Activated T-cell treated with anti-CD3 and anti-CD28 coated beads, Interleukin-2, amount 50 U/mL, for 1 hour (primary cell): ENCODE data around the gene PYGM.

Experiments
- DNase-seq: peaks from one replicate; pipeline ENCODE4 v3.0.0-alpha.2; 2020

PYGM gene

DNA sequence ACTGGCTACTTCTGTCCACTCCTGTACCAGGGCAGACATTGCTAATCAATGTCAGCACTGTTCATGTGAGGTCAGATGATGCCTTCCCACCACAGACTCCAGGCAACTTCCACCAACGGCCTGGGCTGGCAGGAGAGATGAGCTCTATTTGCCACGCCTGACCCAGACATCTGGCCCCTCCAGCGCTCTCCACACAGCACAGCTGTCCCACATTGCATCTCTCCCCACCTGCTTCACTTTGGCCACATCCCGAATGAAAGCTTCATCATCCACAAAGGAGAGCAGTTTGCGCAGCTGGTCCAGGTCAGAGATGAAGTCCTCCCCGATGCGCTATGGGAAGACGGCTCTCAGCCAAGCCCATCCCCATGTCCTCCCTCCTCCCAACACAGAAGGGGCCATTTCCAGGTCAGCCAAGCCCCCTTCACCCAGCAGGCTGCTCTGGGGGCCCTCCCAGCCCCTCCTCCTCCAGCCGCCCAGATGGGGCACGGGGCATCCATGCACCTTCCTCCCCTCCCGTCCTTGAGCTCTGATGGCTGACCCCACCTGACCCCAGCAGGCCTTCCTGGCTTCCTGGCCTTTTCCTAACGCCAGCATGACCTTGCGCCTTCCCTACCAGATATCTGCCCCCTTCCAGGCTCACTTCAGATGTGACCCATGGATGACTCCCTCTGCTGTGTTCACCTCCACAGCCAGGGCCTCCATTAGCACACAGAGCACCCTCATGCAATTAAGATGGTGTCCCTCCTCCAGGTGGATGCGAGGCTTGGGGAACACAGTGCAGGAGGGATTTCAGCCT is 7.4 kb downstream of the PYGM start:
- DNase-seq, result no peak

DNA sequence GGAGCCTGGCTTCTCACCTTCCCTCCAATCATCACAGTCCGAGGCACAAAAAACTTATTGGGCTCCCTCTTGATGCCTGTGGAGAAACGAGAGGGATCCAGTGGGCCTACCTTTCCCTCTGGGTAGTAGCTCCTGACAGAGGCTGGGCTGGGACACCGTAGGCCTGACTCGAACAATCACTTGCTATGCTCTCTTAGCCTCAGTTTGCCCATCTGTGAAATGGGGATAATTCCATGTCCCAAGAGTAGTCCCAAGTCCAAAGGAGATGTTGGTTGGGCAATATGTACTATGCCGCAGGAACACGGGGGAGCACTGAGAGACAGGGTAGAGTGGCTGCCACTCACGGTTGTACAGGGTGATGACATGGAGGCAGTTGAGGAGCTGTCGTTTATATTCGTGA is 8.2 kb downstream of the PYGM start:
- DNase-seq, result no peak

DNA sequence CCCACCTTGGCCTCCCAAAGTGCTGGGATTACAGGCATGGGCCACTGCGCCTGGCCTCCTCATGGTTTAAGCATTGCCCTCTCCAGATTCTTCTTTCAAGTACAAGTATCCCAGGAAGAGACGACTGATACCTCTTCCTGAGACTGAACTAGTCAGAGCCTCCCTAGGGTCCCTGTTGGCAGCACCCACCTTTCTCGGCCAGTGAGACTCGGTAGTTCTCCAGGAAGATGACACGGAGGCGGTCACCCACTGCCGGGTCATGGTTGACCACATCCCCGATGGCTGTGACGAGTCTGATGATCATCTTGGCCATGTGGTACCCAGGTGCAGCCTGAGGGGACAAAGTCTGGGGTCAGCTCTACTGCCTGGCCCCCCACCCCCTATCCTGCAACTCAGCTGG is 8.6 kb downstream of the PYGM start:
- DNase-seq, result no peak

DNA sequence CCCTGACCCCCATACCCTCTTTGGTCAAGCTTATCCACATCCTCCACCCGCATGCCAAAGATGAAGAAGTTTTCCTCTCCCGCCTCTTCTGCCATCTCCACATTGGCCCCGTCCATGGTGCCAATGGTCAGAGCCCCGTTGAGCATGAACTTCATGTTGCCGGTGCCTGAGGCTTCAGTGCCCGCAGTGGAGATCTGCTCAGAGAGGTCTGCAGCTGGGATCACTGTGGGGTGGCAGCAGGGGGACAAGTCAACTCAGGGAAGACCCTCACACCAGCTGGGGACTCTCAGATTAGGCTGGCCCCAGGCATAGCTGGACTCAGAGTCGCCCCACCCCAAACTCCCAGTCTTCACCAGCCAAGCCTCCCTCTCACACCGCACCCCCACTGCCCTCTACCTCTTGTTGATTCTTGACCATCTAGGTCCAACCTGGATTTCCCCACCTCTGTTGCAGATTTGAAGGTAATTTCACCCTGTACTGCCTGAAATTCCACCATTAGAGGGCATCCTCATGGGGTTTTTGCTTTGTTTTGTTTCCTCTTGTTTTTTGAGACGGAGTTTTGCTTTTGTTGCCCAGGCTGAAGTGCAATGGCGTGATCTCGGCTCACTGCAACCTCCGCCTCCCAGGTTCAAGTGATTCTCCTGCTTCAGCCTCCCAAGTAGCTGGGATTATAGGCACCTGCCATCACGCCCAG is 9.3 kb downstream of the PYGM start:
- DNase-seq, result peak; percentile 13

DNA sequence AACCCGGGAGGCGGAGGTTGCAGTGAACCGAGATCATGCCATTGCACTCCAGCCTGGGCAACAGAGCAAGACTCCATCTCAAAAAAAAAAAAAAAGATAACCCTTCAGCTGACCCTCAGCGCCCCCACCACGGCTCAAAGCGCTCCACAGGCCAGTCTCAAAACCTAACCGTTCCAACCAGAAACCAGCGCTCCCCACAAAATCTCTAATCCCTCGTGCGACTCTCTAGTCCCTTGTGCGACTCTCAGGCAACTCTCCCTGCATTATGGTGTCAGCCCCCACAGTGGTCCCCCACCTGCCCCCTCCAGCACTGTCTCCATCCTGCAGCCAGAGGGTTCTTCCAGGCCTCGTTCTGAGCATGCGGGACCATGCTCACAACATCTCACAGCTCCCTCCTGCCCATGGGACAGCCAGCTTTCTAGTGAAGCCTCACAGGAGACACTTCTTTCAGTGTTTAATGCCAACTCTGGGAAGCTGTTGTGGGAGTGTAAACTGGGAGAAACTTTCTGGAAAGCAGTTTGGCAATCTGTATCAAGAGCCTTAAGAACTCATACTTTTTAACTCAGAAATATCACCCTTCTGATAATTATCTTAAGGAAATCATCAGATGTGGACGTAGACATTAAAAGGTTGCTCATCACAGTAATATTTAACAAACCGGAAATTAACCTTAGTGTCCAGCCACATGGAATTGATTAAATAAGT is 11.7 kb downstream of the PYGM start:
- DNase-seq, result no peak

DNA sequence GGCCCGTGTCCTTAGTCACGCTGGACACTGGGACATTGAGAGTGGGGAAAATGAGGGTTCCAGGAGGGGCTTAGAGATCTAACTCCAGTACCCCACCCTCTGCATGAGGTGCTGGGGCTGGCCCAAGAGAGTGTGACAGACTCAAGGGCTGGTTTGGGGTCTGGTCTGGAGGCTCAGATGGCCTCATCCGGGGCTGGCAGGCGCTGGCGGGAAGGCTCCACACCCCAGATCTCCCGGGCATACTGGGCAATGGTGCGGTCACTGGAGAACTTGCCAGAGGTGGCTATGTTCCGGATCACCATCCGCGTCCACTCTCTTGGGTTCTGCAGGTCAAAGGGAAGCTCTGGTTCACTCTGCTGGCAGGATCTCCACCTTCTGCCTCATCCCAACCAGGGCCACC is 13.3 kb downstream of the PYGM start:
- DNase-seq, result no peak

DNA sequence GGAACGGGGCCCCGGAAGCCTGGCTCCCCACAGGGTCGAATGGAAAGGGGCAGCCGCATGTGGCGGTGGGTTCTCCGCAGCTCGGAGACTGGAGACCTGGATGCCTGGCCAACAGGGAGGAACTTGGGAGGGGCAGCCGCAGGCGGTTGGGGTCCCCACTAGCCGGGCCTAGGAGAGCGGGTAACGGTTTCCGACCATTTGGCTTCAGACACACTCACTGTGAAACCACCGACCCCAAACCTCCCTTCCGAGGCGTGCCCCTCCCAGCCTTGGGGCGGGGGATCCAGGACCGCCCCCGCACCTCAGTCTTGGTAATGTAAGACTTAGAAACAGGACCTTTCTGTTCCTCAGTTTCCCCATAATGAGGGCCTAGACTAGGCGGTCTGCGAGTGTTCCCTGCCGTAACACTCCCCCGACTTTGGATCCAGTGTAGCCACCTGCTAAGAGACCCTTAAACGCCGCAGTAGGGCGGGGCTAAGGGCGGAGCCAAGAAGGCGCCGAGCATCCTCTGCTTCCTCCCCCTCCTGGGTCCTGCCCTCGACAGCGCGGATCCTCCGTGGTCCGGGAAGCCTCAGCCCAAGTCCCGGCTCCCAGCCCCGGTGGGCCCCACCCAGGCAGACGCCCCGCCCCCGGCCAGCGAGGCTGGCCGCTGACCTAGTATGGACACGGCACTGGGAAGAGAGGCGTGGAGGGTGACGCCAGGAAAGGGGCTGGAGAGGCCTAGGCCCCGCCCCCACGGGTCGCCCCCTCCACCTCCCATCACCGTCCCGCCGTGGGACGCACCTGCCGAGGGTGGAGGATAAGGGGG is 14.0 kb downstream of the PYGM start:
- peak; percentile 86 for DNase-seq

DNA sequence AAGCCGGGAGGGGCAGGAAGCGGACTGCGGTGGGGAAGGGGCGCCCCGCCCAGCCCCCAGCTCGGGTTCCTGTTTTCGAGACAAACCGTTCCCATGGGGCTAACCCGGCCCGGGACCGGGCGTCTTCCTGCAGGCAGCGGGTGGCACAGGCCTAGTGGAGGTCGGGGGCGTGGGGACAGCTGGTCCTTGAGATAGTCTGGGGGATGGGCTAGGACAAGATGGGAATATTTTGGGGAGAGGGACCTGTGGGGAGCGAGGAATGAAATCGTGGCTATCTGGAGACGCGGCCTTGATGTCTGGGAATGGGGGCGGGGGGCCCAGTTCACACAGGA is 14.6 kb downstream of the PYGM start:
- peak; percentile 84 for DNase-seq

DNA sequence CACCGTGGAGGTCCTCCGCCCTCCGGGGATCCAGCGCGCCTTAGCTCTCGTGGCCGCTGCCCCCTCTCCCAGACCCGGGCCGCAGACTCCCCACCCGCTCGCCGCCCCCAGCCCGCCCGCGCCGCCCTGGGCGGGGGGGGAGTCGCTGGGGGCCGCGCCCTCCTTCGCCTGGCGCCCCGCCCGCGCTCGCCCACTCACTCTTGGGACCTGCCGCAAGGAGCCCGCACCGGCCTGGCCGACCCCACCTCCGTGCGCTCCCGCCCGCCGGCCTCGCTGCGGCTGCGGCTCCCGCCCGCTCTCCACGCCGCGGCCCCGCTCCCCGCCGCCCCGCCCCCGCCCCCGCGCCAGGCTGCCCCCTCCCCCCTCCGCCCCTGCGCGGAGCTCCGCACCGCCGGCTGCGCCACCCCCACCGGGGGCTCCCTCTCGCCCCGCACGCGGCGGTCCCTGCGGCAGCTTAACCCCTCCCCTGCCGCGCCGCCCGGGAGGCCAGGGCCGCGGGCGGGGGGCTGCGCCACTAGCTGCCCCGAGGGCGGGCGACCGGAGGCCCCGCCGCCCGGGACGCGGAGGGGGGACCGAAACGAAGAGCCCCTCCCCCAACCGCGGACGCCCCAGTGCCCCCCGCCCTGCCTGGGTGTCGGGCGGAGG is 15.1 kb downstream of the PYGM start:
- DNase-seq, result no peak

DNA sequence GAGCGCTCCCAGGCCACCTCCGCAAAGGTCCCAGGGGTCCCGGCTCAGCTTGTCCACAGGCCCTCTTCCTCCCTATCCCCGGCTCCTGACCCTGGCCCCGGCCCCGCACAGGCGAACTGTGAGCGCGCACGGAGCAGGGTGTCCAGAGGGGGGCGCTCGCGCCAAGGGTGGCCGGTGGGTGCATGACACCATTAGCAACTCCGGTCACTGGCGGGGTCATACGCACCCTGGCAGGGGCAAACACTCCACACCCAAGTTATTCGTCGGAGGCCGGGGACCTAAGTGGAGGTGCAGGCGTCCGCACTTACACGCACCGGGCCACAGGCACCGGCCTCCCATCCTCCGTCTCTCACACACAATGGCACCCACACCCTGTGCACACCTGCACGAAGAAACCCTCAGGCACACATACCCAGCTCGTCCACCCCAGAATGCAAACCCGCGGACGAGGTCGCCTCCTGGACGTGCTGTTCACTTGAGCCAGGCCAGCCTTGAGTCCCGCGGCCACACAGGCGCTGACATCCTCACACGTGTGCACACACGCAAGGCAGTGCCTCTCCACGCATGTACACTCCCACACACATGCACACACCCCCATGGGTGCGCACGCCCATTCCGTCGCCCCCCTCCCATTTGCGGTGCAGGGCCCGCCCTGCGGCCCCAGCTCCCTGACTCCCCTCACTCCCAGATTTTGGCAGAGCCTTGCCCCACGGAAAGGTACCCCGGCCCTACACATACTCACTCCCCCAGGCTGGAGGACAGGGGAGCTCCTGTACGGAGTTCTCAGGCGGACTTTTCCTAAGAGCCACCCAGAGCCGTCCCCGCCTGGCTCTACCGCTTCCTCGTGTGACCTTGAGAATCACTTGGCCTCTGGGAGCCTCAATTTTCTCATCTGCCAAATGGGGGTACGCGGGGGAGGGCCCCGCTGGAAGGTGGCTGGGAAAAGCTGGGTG is 15.9 kb downstream of the PYGM start, which contains the start of gene RASGRP2:
Gene RASGRP2, minus strand, starts transcription at position 552 of the 953 bp plus-strand sequence. CDS start 1,276 bp downstream, outside the sequence.
- peak; percentile 92 for DNase-seq

DNA sequence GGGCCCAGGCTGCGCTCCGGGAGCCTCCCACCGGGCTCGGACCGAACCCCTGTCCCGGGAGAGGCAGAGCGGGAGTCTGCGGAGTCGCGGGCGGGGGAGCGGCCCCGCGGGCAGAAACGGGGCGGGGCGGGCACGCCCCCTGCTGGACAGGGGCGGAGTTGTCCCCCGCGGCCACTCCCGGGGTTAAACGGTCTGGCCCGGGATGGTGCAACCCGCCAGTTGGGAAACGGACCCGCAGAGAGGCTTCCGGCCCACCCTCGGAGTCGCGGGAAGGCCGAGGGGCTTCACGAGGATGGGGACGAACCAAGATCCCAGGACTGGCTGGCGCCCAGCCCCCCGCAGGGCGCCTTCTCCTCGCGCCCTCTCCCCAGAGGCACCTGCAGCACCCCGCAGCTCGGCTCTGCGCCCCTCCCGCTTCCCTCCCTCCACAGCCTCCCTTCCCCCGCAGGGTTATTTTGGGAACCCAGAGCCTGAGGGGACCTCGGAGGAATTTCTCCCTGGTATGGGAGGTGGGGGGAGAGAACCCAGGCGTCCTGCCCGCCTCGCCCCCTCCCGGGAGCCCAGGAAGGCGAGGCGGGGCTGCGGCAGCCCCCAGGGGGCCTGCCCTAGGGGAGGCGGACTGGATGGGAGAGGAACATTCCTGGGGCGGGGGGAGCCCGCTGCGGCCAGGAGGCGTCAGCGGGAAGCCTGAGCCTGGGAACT is 16.7 kb downstream of the PYGM start:
- peak; percentile 89 for DNase-seq

DNA sequence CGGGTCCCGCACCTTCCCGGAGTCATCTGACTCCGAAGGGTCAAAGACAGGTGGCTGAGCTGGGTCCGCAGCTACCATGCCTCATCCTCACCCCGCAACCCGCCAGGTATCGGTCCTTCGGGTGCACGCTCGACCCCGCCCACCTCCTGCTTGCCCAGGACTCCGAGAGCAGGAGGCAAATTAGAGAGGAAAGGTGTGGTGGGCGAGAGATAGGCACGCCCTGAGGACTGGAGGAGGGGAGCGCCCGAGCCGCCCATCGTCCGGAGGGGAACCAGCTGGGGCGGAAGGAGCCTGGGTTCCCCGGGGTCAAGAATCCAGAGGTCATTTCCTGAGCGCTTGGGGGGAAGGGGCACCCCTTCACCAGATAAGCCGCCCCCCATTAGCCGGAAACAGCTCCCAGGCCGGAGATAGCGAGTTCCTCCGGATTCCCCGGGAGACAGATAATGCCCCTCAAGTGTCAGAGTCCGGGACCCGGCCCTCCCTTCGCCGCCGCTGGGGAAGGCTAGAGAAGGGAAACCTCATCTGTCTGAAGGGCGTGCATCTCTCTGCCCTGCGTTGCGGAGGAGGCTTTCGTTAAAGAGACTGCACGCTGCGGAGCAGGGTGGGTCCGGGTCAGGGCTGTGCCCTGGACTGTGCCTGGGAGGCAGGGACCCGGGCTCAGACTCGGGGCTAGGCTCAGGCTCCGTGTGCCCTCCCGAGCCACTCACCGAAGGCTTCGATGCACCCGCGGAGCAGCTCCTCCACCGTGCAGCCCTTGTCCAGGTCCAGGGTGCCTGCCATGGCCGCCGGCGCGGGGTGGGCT is 17.5 kb downstream of the PYGM start:
- no peak for DNase-seq

DNA sequence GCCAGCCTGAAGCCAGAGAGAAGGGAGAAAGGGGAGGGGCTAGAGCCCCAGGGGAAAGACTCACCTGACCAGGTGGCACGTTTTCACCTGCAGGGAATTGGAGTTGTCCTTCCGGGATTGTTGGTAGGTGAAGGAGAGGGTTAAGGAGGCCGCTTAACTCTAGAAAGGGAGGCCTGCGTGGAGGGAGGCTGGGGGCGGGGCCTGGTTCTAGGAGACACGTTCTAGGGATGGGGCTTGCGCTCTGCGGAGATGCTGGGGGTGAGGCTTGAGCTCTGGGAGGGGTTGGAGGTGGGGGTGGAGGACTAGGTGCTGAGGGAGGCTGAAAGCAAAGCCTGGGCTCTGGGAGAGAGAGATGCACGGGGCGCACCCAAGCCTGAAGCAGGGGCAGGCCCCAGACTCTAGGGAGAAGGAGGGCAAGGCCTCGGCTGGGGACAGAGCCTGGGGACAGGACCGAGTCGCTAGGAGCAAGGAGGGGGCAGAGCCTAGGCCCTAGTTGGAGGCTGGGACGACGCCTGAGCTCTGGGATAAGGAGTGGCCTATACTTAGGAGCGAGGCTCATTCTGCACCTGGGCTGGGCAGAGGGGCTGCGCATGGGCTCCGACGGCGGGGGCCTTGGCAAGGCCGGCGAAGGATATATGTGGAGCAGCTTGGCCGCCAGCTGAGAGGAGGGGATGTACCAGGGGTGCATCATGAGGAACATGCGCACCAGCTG is 18.2 kb downstream of the PYGM start:
- DNase-seq, result no peak

DNA sequence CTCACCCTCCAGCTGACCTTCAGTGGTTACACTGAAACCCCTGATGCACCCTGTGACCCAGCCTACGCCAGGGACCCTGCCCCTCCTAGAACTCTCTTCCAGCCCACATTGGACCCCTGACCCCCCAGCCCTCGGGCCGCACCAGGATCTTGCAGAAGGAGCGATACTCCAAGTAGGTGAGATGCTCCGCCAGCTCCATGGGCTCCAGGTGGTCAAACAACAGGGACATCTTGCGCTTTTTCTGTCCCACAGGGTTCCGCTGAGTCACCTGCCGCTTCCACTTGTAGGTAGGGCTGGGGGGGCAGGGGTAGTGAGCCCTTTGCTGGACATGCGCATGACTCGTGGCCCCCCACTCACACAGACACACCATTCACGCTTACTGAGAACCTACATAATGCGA is 19.9 kb downstream of the PYGM start:
- DNase-seq, result no peak

DNA sequence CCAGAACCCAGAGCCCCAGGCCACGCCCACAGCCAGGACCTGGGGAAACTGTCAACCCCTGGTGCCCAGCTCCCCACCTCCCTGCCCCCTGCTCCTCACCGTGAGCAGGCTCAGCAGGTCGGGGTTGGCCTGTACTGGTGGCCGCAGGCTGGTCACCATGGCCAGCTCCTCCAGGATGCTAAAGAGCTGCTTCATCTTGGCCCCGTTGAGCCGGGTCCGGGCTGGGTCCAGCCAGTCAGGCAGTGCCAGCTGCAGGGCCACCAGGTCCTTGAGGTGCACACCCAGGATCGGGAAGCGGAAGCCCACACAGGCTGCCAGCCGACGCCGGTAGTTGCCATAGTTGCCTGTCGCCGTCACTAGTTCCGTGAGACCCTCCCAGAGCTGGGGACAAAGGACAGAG is 23.1 kb downstream of the PYGM start:
- DNase-seq, result no peak

DNA sequence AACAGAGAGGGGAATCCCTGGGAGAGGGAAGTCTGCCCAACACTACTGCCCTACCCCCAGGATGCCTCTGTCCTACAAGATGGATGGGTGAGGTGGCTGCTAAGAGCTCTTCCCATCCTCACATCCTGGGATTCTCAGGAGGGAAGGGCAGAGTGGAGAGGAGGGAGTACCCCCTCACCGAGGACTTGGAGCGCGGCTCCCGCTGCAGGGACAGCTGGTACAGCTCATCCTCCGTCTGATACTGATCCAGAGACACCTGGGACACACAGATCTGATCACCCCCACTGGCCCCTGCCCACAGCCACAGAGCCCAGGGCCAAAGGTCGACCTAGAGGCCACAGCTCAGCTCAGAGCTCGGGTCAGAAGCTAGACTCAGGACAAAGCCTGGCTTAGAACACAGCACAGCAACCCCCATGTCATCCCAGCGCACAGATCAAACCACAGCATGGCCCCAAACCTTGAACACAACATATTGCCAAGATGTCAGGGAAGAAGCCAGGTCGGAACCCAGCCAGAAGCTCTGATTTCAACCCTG is 24.0 kb downstream of the PYGM start:
- no peak for DNase-seq

DNA sequence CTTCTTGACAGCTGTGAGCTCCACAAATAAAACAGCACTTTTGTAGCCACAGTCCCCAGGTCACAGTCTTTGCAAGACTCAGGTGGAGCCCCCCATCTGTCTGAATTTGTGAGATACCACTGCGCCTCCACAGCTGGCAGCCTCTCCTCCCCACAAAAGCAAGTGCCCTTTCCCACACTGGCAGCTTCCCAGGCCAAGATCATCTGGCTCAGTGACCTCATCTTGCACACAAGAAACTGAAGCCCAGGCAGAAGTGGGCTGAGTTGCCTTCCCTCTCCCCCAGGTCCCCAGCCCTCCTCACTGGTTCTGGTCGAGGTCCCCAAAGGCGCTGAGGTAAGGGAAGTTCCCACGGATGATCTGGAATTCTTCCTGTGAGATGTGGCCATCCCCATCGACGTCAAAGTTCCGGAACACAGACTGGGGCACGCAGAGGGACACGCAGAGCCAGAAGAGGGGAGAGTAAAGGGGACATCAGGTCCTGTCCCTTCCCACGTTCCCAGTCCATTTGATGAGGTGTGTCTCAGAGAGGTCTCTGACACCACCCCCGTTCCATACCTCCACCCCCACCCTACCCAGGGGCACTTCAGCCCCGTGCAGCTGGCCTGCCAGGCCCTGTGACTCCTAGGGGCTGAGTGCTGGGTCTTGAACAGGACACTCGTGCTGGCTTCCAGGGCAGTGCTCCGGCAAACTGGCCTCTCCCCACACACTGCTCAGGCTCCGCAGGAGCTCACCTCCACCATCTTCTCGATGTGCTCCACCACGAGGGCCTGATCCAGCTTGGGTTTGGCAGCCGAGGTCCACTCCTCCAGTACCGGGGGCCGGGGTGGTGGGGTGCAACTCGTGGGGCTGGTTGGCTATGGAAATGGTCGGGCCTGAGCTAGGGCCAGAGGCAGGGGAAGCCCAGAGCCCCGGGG is 24.7 kb downstream of the PYGM start:
- DNase-seq, result no peak

DNA sequence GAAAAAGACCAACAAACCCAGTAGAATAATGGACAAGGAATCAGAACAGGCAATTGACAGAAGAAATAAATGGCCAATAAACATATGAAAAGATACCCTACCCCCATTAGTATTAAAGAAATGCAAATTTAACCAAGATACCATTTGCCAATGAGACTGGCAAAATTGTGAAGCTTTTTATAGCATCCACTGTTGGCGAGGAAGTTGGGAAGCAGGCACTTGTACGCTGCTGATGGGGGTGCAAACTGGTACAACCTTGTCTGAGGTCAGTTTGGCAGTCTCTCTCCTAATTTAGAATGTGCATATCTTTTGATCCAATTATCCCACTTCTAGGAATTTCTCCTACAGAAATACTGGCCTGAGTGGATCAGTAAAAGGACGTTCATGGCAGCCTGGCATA is 28.2 kb downstream of the PYGM start:
- no peak for DNase-seq
